Endothelial cell of umbilical vein (primary cell): Measurements from ENCODE around the gene ZNF714. TPM values are rescaled to one million over a fixed set of nuclear protein-coding genes. Genes with fewer than 3 reads are reported as not detected.

Experiments used
- BruUV-seq: library from RNA; stranded (reverse); fragments of 400-500 nt; replicated peaks from 2 replicates; lab custom pipeline; 2021; lab: Mats Ljungman, UMichigan
- CTCF ChIA-PET: fragments of 300-600, 350-600 bp; sonication (Branson Sonifier 250); formaldehyde crosslinking; loops from one replicate; lab custom pipeline; 2021; ENCODE audit warnings: antibody characterized with exemption, inconsistent platforms; lab: Charles Lee
- POLR2A ChIA-PET: fragments of 300-600, 350-600 bp; sonication (Branson Sonifier 250); formaldehyde crosslinking; loops from one replicate; lab custom pipeline; 2021; ENCODE audit warnings: antibody characterized with exemption, inconsistent platforms; lab: Charles Lee
- DNase-seq: peaks from one replicate; pipeline ENCODE4 v3.0.0-alpha.2; 2011; ENCODE audit warnings: low read depth, low spot score
- FAIRE-seq: peaks from 2 replicates; lab custom pipeline; 2011; peaks lifted over from hg19 to GRCh38; lab: Jason Lieb, UNC
- H2AFZ ChIP-seq: 2 replicates; pipeline ENCODE4 v1.6.0; 2012; ENCODE audit warnings: low read depth, low read length, control low read depth, inconsistent platforms
- H3K27ac ChIP-seq: 2 replicates; pipeline ENCODE4 v1.5.1; 2011; ENCODE audit warnings: low read depth, mild to moderate bottlenecking, control low read depth, low read length, moderate library complexity; ENCODE audit not compliant: insufficient read depth
- H3K27me3 ChIP-seq, 2 experiments: 2 replicates each; pipeline versions ENCODE4 v1.6.0 to v1.6.1; 2011; ENCODE audit warnings: low read length in 2 of 2, mixed read lengths in 1 of 2; ENCODE audit not compliant: control insufficient read depth in 2 of 2, insufficient read depth in 2 of 2
- H3K36me3 ChIP-seq, 2 experiments: 2 replicates in 1 of 2; 3 replicates in 1 of 2; pipeline ENCODE4 v1.5.1; 2011; ENCODE audit warnings: low read length in 2 of 2, mild to moderate bottlenecking in 1 of 2, moderate library complexity in 1 of 2; ENCODE audit not compliant: control insufficient read depth in 2 of 2, insufficient read depth in 2 of 2; ENCODE audit errors: extremely low read depth in 1 of 2
- H3K4me1 ChIP-seq: 3 replicates; pipeline ENCODE4 v1.5.1; 2011; ENCODE audit warnings: mild to moderate bottlenecking, low read length; ENCODE audit not compliant: control insufficient read depth, insufficient read depth; ENCODE audit errors: extremely low read depth
- H3K4me2 ChIP-seq: 2 replicates; pipeline ENCODE4 v1.6.1; 2011; ENCODE audit warnings: low read length, control low read depth, mixed read lengths; ENCODE audit not compliant: insufficient read depth
- H3K4me3 ChIP-seq, 3 experiments: fragments of 200-600 bp in 1 of 3; sonication (generic), shearing (Covaris generic) in 1 of 3; replicated peaks in 1 of 3; 2 replicates each; pipeline ENCODE4 v1.5.1; 2011 to 2016; ENCODE audit warnings: control low read depth in 3 of 3, low read length in 3 of 3, mild to moderate bottlenecking in 2 of 3, inconsistent platforms in 1 of 3, low read depth in 1 of 3, moderate library complexity in 1 of 3; ENCODE audit not compliant: insufficient read depth in 1 of 3
- H3K79me2 ChIP-seq: 2 replicates; pipeline ENCODE4 v1.6.0; 2012; ENCODE audit warnings: low read length, inconsistent platforms; ENCODE audit not compliant: control insufficient read depth, insufficient read depth
- H3K9ac ChIP-seq: replicated peaks from 2 replicates; pipeline ENCODE3; 2011; ENCODE audit warnings: low read length, control low read depth; ENCODE audit not compliant: insufficient read depth; ENCODE audit errors: extremely low read depth
- H3K9me1 ChIP-seq: replicated peaks from 3 replicates; pipeline ENCODE4 v1.6.0; 2011; ENCODE audit warnings: mild to moderate bottlenecking, low read length; ENCODE audit not compliant: control insufficient read depth, insufficient read depth; ENCODE audit errors: extremely low read depth
- H3K9me3 ChIP-seq: replicated peaks from 2 replicates; pipeline ENCODE4 v1.5.1; 2012; ENCODE audit warnings: low read length, inconsistent platforms; ENCODE audit not compliant: control insufficient read depth, insufficient read depth
- H4K20me1 ChIP-seq: replicated peaks from 2 replicates; pipeline ENCODE3; 2011; ENCODE audit warnings: mild to moderate bottlenecking, low read length; ENCODE audit not compliant: control insufficient read depth, insufficient read depth; ENCODE audit errors: extremely low read depth
- FOS ChIP-seq: IDR thresholded peaks from 2 replicates; pipeline ENCODE4 v1.6.1; 2011; ENCODE audit warnings: mild to moderate bottlenecking, low read length, moderate library complexity, borderline replicate concordance; ENCODE audit not compliant: insufficient read depth
- MYC ChIP-seq: IDR thresholded peaks from one replicate; pipeline ENCODE4 v1.6.1; 2011; ENCODE audit warnings: mild to moderate bottlenecking, low read depth, low read length
- POLR2A ChIP-seq: IDR thresholded peaks from 2 replicates; pipeline ENCODE4 v1.6.1; 2012; ENCODE audit warnings: low read depth, mild to moderate bottlenecking, control low read depth, low read length
- dilution Hi-C: fragments of 300-500 bp; cut with MboI; formaldehyde crosslinking; loops from one replicate; pipeline ENCODE4 v1.15.0; 2019; ENCODE audit warnings: low sequenced_read_pairs; ENCODE audit not compliant: extremely low pct_ligation_motif_present
- intact Hi-C: fragments of 100-400 bp; cut with micrococcal nuclease; formaldehyde crosslinking; loops from one replicate; pipeline ENCODE4 v1.10.0; 2022
- polyA plus RNA-seq, 4 experiments: library from polyadenylated mRNA; depleted of rRNA in 3 of 4; stranded (reverse) in 3 of 4; unstranded in 1 of 4; fragments of >200 nt; gene quantifications; 2 replicates each; pipeline versions ENCODE4 v1.2.1 to v1.2.3, GENCODE V29; 2011 to 2012; ENCODE audit warnings: missing spikeins in 1 of 4
- small RNA-seq: library from RNA; depleted of rRNA; stranded (forward); fragments of <200 nt; gene quantifications from one replicate; pipeline ENCODE3, GENCODE V24; 2012; ENCODE audit warnings: low replicate concordance, low read depth; ENCODE audit not compliant: insufficient read depth, insufficient read length
- total RNA-seq: library from RNA; stranded (reverse); gene quantifications from 2 replicates; pipeline ENCODE4 v1.2.3, GENCODE V29; 2021

ZNF714 gene
- total and polyA plus RNA-seq, 2 donors (not counting 3 experiments of a cell fraction or from before 2014, with no cell fraction given) = 3.4 to 15.0 TPM

GRCh38 chr19:21166436-21166835 lies 84.4 kb downstream of the ZNF714 start:
- intact Hi-C loops = no loop called here
- H3K36me3 ChIP-seq = peaks cover 0 to 6% of the 10 kb centered on the region in 2 experiments
- H2AFZ ChIP-seq = no peak overlapping the region
- TF ChIP-seq POLR2A = no peak
- TF ChIP-seq FOS = no peak
- no peak for TF ChIP-seq MYC
- dilution Hi-C loops = no loop called here
- no peak overlapping the region for H3K4me3 ChIP-seq
- no peak overlapping the region for H3K9ac ChIP-seq
- no peak overlapping the region for H3K4me2 ChIP-seq
- ChIA-PET POLR2A (no interaction called here), CTCF (no interaction called here)
- H3K27me3 ChIP-seq = no peaks in the 10 kb centered on the region
- no peaks in the 10 kb centered on the region for H3K4me1 ChIP-seq
- no peaks in the 10 kb centered on the region for H3K9me3 ChIP-seq
- H3K27ac ChIP-seq = no peak overlapping the region
- no peak for FAIRE-seq
- H3K9me1 ChIP-seq = no peaks in the 10 kb centered on the region
- BruUV-seq = no TSS peak
- peaks cover 3% of the 10 kb centered on the region for H3K79me2 ChIP-seq
- no peaks in the 10 kb centered on the region for H4K20me1 ChIP-seq
- DNase-seq = no peak

Small RNAs within 50 kb of the gene (small RNA-seq; reads per million reads assigned to genes)
- not detected for gene RNA5SP469

Other genes starting within 250 kb of the ZNF714 start
- gene ZNF85, start 159.0 kb upstream of the ZNF714 start, total RNA-seq = 9.2 and 9.5 TPM in 2 replicates
- gene ZNF85, start 159.0 kb upstream of the ZNF714 start, polyA plus RNA-seq = 2.2 and 3.4 TPM in 2 replicates
- 11.1 and 13.4 TPM in 2 replicates for gene ZNF430, start 61.5 kb upstream of the ZNF714 start, total RNA-seq
- 5.0 and 7.0 TPM in 2 replicates for gene ZNF430, start 61.5 kb upstream of the ZNF714 start, polyA plus RNA-seq
- gene ZNF431, start 59.8 kb downstream of the ZNF714 start, total RNA-seq = 10.7 and 12.0 TPM in 2 replicates
- 1.8 and 3.5 TPM in 2 replicates for gene ZNF431, start 59.8 kb downstream of the ZNF714 start, polyA plus RNA-seq
- gene ZNF708, start 247.2 kb downstream of the ZNF714 start, total RNA-seq = 8.1 and 10.4 TPM in 2 replicates
- 0.99 and 1.7 TPM in 2 replicates for gene ZNF708, start 247.2 kb downstream of the ZNF714 start, polyA plus RNA-seq